NCI-H82 treated with DMSO at 0.1 percent for 48 hours (cell line): Measurements from ENCODE around the gene A1BG.

Source experiments
- DNase-seq: peaks from one replicate; lab custom pipeline; 2025; ENCODE audit not compliant: unreplicated experiment; lab: John Stamatoyannopoulos, UW

Gene A1BG

GRCh38 chr19:58300620-58301019 lies 52.7 kb downstream of the A1BG start:
- DNase-seq = no peak

- no peak for DNase-seq
These were observed 57.2 kb downstream of the A1BG start for GRCh38 chr19:58296104-58296503.
